ENCODE results near the gene DDHD1.

DNA sequence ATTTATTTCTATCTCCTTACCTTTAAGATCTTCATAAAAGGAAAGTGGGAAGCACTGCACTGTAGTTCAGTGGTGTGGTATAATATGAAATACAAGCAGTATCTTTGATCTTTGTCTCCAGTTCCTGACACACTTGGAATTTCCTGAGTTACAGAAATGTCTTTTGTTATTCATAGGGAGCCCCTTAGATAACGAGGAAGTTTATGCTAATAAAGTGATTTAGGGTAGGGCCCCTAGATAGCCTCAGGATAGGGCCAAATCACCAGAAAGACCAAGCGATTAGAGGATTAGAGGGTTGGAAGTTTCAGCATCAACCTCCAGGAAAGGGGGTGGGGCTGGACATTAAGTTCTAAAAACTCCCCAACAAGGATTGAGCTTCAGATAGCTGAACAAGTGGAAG is 29.9 kb upstream of the DDHD1 start:
- TF ChIP-seq, protein P1, sequence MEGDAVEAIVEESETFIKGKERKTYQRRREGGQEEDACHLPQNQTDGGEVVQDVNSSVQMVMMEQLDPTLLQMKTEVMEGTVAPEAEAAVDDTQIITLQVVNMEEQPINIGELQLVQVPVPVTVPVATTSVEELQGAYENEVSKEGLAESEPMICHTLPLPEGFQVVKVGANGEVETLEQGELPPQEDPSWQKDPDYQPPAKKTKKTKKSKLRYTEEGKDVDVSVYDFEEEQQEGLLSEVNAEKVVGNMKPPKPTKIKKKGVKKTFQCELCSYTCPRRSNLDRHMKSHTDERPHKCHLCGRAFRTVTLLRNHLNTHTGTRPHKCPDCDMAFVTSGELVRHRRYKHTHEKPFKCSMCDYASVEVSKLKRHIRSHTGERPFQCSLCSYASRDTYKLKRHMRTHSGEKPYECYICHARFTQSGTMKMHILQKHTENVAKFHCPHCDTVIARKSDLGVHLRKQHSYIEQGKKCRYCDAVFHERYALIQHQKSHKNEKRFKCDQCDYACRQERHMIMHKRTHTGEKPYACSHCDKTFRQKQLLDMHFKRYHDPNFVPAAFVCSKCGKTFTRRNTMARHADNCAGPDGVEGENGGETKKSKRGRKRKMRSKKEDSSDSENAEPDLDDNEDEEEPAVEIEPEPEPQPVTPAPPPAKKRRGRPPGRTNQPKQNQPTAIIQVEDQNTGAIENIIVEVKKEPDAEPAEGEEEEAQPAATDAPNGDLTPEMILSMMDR (conservative IDR thresholded peaks at IDR 0.05) = no peak
- TF ChIP-seq ZFX (IDR thresholded peaks at IDR 0.05) = no peak
